Esophagus squamous epithelium (tissue), 5 donors: ENCODE results near the gene DDB1. TPM values are rescaled to one million over a fixed set of nuclear protein-coding genes. Genes with fewer than 3 reads are reported as not detected.

ENCODE experiments used
- DNase-seq: peaks from one replicate; lab custom pipeline; 2025; lab: John Stamatoyannopoulos, UW
- H3K27ac ChIP-seq, 4 donors: fragments of 200-600 bp; sonication (generic); one replicate each; pipeline ENCODE4 v1.5.1; 2016 to 2019; ENCODE audit warnings: mild to moderate bottlenecking in 1 of 4
- H3K27me3 ChIP-seq, 4 donors: fragments of 200-600 bp; sonication (generic); 1 replicate in 3 of 4; 2 replicates in 1 of 4; pipeline versions ENCODE4 v1.5.1 to v1.6.0; 2017 to 2021; ENCODE audit warnings: antibody characterized with exemption in 1 of 4
- H3K36me3 ChIP-seq, 3 donors: fragments of 200-600 bp; sonication (generic); one replicate each; pipeline ENCODE4 v1.5.1; 2016 to 2019
- H3K4me1 ChIP-seq, 3 donors: fragments of 200-600 bp; sonication (generic); one replicate each; pipeline ENCODE4 v1.5.1; 2017 to 2019
- H3K4me3 ChIP-seq, 4 donors: fragments of 200-600 bp; sonication (generic); 1 replicate in 3 of 4; 2 replicates in 1 of 4; pipeline ENCODE4 v1.5.1; 2016 to 2019; ENCODE audit warnings: mild to moderate bottlenecking in 2 of 4, moderate library complexity in 1 of 4
- H3K9me3 ChIP-seq, 3 donors: fragments of 200-600 bp; sonication (generic); one replicate each; pipeline ENCODE4 v1.5.1; 2016 to 2019
- POLR2A ChIP-seq, 4 donors: fragments of 450-650 bp; IDR thresholded peaks; one replicate each; pipeline ENCODE4 v1.6.1; 2017; ENCODE audit warnings: antibody characterized with exemption in 4 of 4, mild to moderate bottlenecking in 4 of 4, moderate library complexity in 3 of 4
- WGBS, 2 donors: methylation state at CpG; one replicate each; pipeline ENCODE4 v1.1.5; 2018; 5-methylcytosine and 5-hydroxymethylcytosine counted together
- intact Hi-C: fragments of 100-400 bp; cut with DNase I; formaldehyde crosslinking; loops from one replicate; pipeline ENCODE4 v1.15.0; 2022
- total RNA-seq, 4 donors: library from RNA; depleted of rRNA; stranded (reverse); fragments of >200 nt; gene quantifications; one replicate each; pipeline ENCODE4 v1.1.0, GENCODE V29; 2016
- TF ChIP-seq, protein P1 (sequence below), 6 experiments: fragments of 450-650 bp in 4 of 6; fragments of 200-600 bp in 2 of 6; sonication (generic) in 2 of 6; IDR thresholded peaks; one replicate each; pipeline ENCODE4 v1.5.1; 2016 to 2019; ENCODE audit warnings: antibody characterized with exemption in 6 of 6, mild to moderate bottlenecking in 4 of 6, moderate library complexity in 4 of 6
- donor health status: DM: yes; HTN: yes; CAD: no.

DDB1 gene
- total RNA-seq, 4 donors from 2014 or later = 98.9 to 146 (median 127) TPM

DNA sequence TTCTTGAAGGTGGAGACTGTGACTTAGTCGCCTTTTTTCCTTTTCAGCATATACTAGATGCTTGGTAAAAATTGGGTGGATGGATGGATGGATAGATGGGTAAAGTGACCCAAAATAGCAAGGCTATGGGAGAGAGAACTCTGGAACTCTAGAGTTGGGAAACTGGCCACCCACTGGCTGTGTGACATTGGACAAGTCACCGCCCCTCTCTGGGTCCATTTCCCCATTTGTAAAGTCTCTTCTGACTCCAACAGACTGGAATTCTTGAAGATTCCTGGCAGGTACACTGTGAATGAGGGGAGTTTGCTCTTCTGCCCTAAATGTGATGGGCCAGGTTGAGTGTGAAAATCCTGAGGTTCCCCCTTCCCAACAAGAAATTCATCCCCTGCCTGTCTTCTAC is 8.1 kb upstream of the DDB1 start:
- Histone ChIP-seq H3K9me3 (no peaks in the 10 kb centered on the region), H3K4me1 (peaks cover 1 to 22% (median 6%) of the 10 kb centered on the region in 3 donors), H3K27me3 (no peaks in the 10 kb centered on the region), H3K27ac (no peak overlapping the region), H3K4me3 (no peak overlapping the region), H3K36me3 (peaks cover 0 to 65% (median 3%) of the 10 kb centered on the region in 3 donors)
- intact Hi-C loops = no loop called here
- 88 to 90% methylated on average over 2 of the region's 2 CpGs for WGBS, 2 donors
- no peak for DNase-seq
- TF ChIP-seq POLR2A (IDR thresholded peaks at IDR 0.05) = no peak
- TF ChIP-seq, protein P1, sequence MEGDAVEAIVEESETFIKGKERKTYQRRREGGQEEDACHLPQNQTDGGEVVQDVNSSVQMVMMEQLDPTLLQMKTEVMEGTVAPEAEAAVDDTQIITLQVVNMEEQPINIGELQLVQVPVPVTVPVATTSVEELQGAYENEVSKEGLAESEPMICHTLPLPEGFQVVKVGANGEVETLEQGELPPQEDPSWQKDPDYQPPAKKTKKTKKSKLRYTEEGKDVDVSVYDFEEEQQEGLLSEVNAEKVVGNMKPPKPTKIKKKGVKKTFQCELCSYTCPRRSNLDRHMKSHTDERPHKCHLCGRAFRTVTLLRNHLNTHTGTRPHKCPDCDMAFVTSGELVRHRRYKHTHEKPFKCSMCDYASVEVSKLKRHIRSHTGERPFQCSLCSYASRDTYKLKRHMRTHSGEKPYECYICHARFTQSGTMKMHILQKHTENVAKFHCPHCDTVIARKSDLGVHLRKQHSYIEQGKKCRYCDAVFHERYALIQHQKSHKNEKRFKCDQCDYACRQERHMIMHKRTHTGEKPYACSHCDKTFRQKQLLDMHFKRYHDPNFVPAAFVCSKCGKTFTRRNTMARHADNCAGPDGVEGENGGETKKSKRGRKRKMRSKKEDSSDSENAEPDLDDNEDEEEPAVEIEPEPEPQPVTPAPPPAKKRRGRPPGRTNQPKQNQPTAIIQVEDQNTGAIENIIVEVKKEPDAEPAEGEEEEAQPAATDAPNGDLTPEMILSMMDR (IDR thresholded peaks at IDR 0.05) = no peak

GRCh38 chr11:61339490-61339878 is 6.6 kb upstream of the DDB1 start:
- Histone ChIP-seq H3K4me3 (no peak overlapping the region), H3K4me1 (peaks cover 3 to 24% (median 7%) of the 10 kb centered on the region in 3 donors), H3K9me3 (no peaks in the 10 kb centered on the region), H3K27me3 (no peaks in the 10 kb centered on the region), H3K36me3 (peaks cover 0 to 63% (median 3%) of the 10 kb centered on the region in 3 donors), H3K27ac (no peak overlapping the region)
- 84 to 90% methylated on average over 4 of the region's 4 CpGs for WGBS, 2 donors
- TF ChIP-seq, protein P1 (IDR thresholded peaks at IDR 0.05) = no peak
- no peak for TF ChIP-seq POLR2A (IDR thresholded peaks at IDR 0.05)
- DNase-seq = no peak
- intact Hi-C loops = loop anchor here (5.0 kb wide), 1 partner anchor 43 kb away; no protein-coding TSS in a partner anchor

GRCh38 chr11:61338783-61339489 is 6.0 kb upstream of the DDB1 start:
- DNase-seq = no peak
- Histone ChIP-seq H3K27me3 (no peaks in the 10 kb centered on the region), H3K9me3 (no peaks in the 10 kb centered on the region), H3K4me1 (peaks cover 6 to 29% (median 7%) of the 10 kb centered on the region in 3 donors), H3K36me3 (peaks cover 0 to 57% (median 3%) of the 10 kb centered on the region in 3 donors), H3K27ac (no peak overlapping the region), H3K4me3 (no peak overlapping the region)
- intact Hi-C loops = loop anchor here (5.0 kb wide), 1 partner anchor 43 kb away; no protein-coding TSS in a partner anchor
- TF ChIP-seq, protein P1 (IDR thresholded peaks at IDR 0.05) = no peak
- no peak for TF ChIP-seq POLR2A (IDR thresholded peaks at IDR 0.05)
- 90% methylated on average over 15 of the region's 26 CpGs; no CpG with 5 or more reads in 1 of the 2 donors for WGBS, 2 donors

- Histone ChIP-seq H3K4me1 (peaks cover 7 to 36% (median 10%) of the 10 kb centered on the region in 3 donors), H3K36me3 (peaks cover 0 to 47% (median 3%) of the 10 kb centered on the region in 3 donors), H3K27me3 (no peaks in the 10 kb centered on the region), H3K4me3 (no peak overlapping the region), H3K27ac (no peak overlapping the region), H3K9me3 (no peaks in the 10 kb centered on the region)
- intact Hi-C loops = loop anchor here (5.0 kb wide), 1 partner anchor 44 kb away; no protein-coding TSS in a partner anchor
- DNase-seq = no peak
- WGBS, 2 donors = 90 to 98% methylated on average over 7 to 12 of the region's 15 CpGs
- TF ChIP-seq, protein P1 (IDR thresholded peaks at IDR 0.05) = no peak
- TF ChIP-seq POLR2A (IDR thresholded peaks at IDR 0.05) = no peak
These were observed 5.0 kb upstream of the DDB1 start for GRCh38 chr11:61337706-61338470.
